ENCODE results near the gene PPP1R1B.
A peak's percentile ranks its signal among the peaks of the same experiment; 100 is the strongest.

The PPP1R1B gene

GRCh38 chr17:39667945-39668924 is 41.5 kb downstream of the PPP1R1B start, which contains the start of gene PNMT:
TSS of gene PNMT (plus strand) at chr17:39668453. CDS start at chr17:39668476, 23 bp downstream.
- peak; percentile 49 for DNase-seq (ENCODE audit: low read depth in 2 of 2)

- DNase-seq (ENCODE audit: low read depth in 2 of 2): no peak
Measured at GRCh38 chr17:39669897-39670735, 43.4 kb downstream of the PPP1R1B start.

- DNase-seq (ENCODE audit: low read depth in 2 of 2): no peak
Measured at GRCh38 chr17:39670746-39671145, 44.0 kb downstream of the PPP1R1B start.

- no peak for DNase-seq (ENCODE audit: low read depth in 2 of 2)
Measured at GRCh38 chr17:39671651-39672521, 45.1 kb downstream of the PPP1R1B start.

GRCh38 chr17:39672522-39673334 is 46.0 kb downstream of the PPP1R1B start:
- DNase-seq (ENCODE audit: low read depth in 2 of 2): no peak

GRCh38 chr17:39673335-39674081 is 46.8 kb downstream of the PPP1R1B start:
- DNase-seq (ENCODE audit: low read depth in 2 of 2): no peak

GRCh38 chr17:39674179-39674578 is 47.4 kb downstream of the PPP1R1B start:
- DNase-seq (ENCODE audit: low read depth in 2 of 2): no peak

- no peak for DNase-seq (ENCODE audit: low read depth in 2 of 2)
Measured at GRCh38 chr17:39674702-39675389, 48.1 kb downstream of the PPP1R1B start.

GRCh38 chr17:39675390-39676082 is 48.8 kb downstream of the PPP1R1B start:
- DNase-seq (ENCODE audit: low read depth in 2 of 2): no peak

- DNase-seq (ENCODE audit: low read depth in 2 of 2): peak; percentile 23 to 28
Measured at GRCh38 chr17:39676198-39676819, 49.6 kb downstream of the PPP1R1B start.

GRCh38 chr17:39677072-39677471 is 50.3 kb downstream of the PPP1R1B start:
- DNase-seq (ENCODE audit: low read depth in 2 of 2): no peak

GRCh38 chr17:39677542-39678339 is 51.0 kb downstream of the PPP1R1B start:
- no peak for DNase-seq (ENCODE audit: low read depth in 2 of 2)

GRCh38 chr17:39678340-39679116 is 51.8 kb downstream of the PPP1R1B start:
- no peak for DNase-seq (ENCODE audit: low read depth in 2 of 2)

- no peak for DNase-seq (ENCODE audit: low read depth in 2 of 2)
Measured at GRCh38 chr17:39679521-39680192, 52.9 kb downstream of the PPP1R1B start.

- no peak for DNase-seq (ENCODE audit: low read depth in 2 of 2)
Measured at GRCh38 chr17:39683295-39683939, 56.7 kb downstream of the PPP1R1B start.

All from stimulated activated CD8-positive, alpha-beta memory T cell treated with anti-CD3 and anti-CD28 coated beads, Interleukin-15, amount 100 ng/mL, for 48 hours (primary cell).